Body of pancreas (tissue), 4 donors: ENCODE data around the gene ANO2. TPM values are rescaled to one million over a fixed set of nuclear protein-coding genes. Genes with fewer than 3 reads are reported as not detected.

ENCODE experiments used
- ATAC-seq: fragments of 150-250 bp; one replicate; pipeline ENCODE4 v1.9.1; 2016
- DNase-seq, 4 donors: peaks; one replicate each; pipeline ENCODE4 v3.0.0-alpha.2; 2019
- H3K27ac ChIP-seq, 4 donors: fragments of 200-600 bp; sonication (generic); 1 replicate in 3 of 4; 2 replicates in 1 of 4; pipeline versions ENCODE4 v1.5.1 to v1.6.1; 2016 to 2019; ENCODE audit warnings: mild to moderate bottlenecking in 1 of 4, mixed read lengths in 1 of 4, moderate library complexity in 1 of 4
- H3K27me3 ChIP-seq, 2 donors: fragments of 200-600 bp; sonication (generic); one replicate each; pipeline ENCODE4 v1.6.0; 2016; ENCODE audit warnings: mild to moderate bottlenecking in 1 of 2
- H3K36me3 ChIP-seq, 2 donors: fragments of 200-600 bp; sonication (generic); replicated peaks in 1 of 2; 2 replicates each; pipeline ENCODE4 v1.5.1; 2016; ENCODE audit warnings: low read depth in 2 of 2; ENCODE audit not compliant: insufficient read depth in 1 of 2
- H3K4me1 ChIP-seq: fragments of 200-600 bp; sonication (generic); one replicate; pipeline ENCODE4 v1.6.0; 2016
- H3K4me3 ChIP-seq, 2 donors: fragments of 200-600 bp; sonication (generic); 1 replicate in 1 of 2; 2 replicates in 1 of 2; pipeline ENCODE4 v1.5.1; 2016 to 2019
- H3K9me3 ChIP-seq, 3 donors: fragments of 200-600 bp; sonication (generic); 1 replicate in 2 of 3; 2 replicates in 1 of 3; pipeline ENCODE4 v1.5.1; 2016
- CTCF ChIP-seq, 7 experiments: fragments of 450-650 bp in 4 of 7; fragments of 200-600 bp in 3 of 7; sonication (generic) in 3 of 7; IDR thresholded peaks; one replicate each; pipeline ENCODE4 v1.5.1; 2016 to 2019; ENCODE audit warnings: antibody characterized with exemption in 7 of 7
- POLR2A ChIP-seq, 3 donors: fragments of 450-650 bp; IDR thresholded peaks; one replicate each; pipeline ENCODE4 v1.6.1; 2016; ENCODE audit warnings: antibody characterized with exemption in 3 of 3, mild to moderate bottlenecking in 2 of 3
- WGBS, 2 donors: methylation state at CpG; one replicate each; pipeline ENCODE4 v1.1.5; 2017; 5-methylcytosine and 5-hydroxymethylcytosine counted together
- intact Hi-C: fragments of 100-400 bp; cut with DNase I; formaldehyde crosslinking; loops from one replicate; pipeline ENCODE4 v1.15.1; 2023
- total RNA-seq, 2 donors: library from RNA; depleted of rRNA; stranded (reverse); fragments of >200 nt; gene quantifications; one replicate each; pipeline ENCODE4 v1.1.0, GENCODE V29; 2016

Gene ANO2
- total RNA-seq, 2 donors from 2014 or later = 2.1 to 4.3 TPM

GRCh38 chr12:5737778-5738177 lies 207.3 kb downstream of the ANO2 start:
- Histone ChIP-seq H3K4me1 (peaks cover 6% of the 10 kb centered on the region), H3K4me3 (no peak overlapping the region), H3K27ac (no peak overlapping the region), H3K36me3 (no peaks in the 10 kb centered on the region), H3K9me3 (no peaks in the 10 kb centered on the region), H3K27me3 (no peaks in the 10 kb centered on the region)
- ATAC-seq (no peak), DNase-seq (no peak)
- intact Hi-C loops = no loop called here
- TF ChIP-seq POLR2A (IDR thresholded peaks at IDR 0.05) = no peak
- no peak for TF ChIP-seq CTCF (IDR thresholded peaks at IDR 0.05)
- 94 to 95% methylated on average over 3 of the region's 3 CpGs for WGBS, 2 donors

- DNase-seq (no peak), ATAC-seq (no peak)
- no peak for TF ChIP-seq POLR2A (IDR thresholded peaks at IDR 0.05)
- TF ChIP-seq CTCF (IDR thresholded peaks at IDR 0.05) = no peak
- intact Hi-C loops = no loop called here
- Histone ChIP-seq H3K4me1 (peaks cover 6% of the 10 kb centered on the region), H3K9me3 (no peaks in the 10 kb centered on the region), H3K27ac (no peak overlapping the region), H3K4me3 (no peak overlapping the region), H3K27me3 (no peaks in the 10 kb centered on the region), H3K36me3 (no peaks in the 10 kb centered on the region)
- 64 to 74% methylated on average over 5 of the region's 5 CpGs for WGBS, 2 donors
Measured at GRCh38 chr12:5736527-5736926, 208.5 kb downstream of the ANO2 start.

- TF ChIP-seq CTCF (IDR thresholded peaks at IDR 0.05) = no peak
- TF ChIP-seq POLR2A (IDR thresholded peaks at IDR 0.05) = no peak
- DNase-seq (no peak), ATAC-seq (no peak)
- WGBS, 2 donors = 40 to 48% methylated on average over 2 of the region's 2 CpGs
- Histone ChIP-seq H3K4me3 (no peak overlapping the region), H3K27ac (no peak overlapping the region), H3K9me3 (no peaks in the 10 kb centered on the region), H3K36me3 (no peaks in the 10 kb centered on the region), H3K27me3 (no peaks in the 10 kb centered on the region), H3K4me1 (peaks cover 6% of the 10 kb centered on the region)
- intact Hi-C loops = no loop called here
Measured at GRCh38 chr12:5736016-5736415, 209.0 kb downstream of the ANO2 start.

GRCh38 chr12:5733916-5734315 lies 211.1 kb downstream of the ANO2 start:
- intact Hi-C loops = no loop called here
- no peak overlapping the region for H3K4me3 ChIP-seq
- no peaks in the 10 kb centered on the region for H3K27me3 ChIP-seq
- WGBS, 2 donors = 62 to 78% methylated on average over 5 of the region's 5 CpGs
- TF ChIP-seq POLR2A (IDR thresholded peaks at IDR 0.05) (no peak), CTCF (IDR thresholded peaks at IDR 0.05) (no peak)
- no peak for ATAC-seq
- H3K9me3 ChIP-seq = no peaks in the 10 kb centered on the region
- no peak overlapping the region for H3K27ac ChIP-seq
- H3K4me1 ChIP-seq = peaks cover 6% of the 10 kb centered on the region
- no peak for DNase-seq
- no peaks in the 10 kb centered on the region for H3K36me3 ChIP-seq

- Histone ChIP-seq H3K27me3 (no peaks in the 10 kb centered on the region), H3K36me3 (no peaks in the 10 kb centered on the region), H3K4me1 (peaks cover 6% of the 10 kb centered on the region), H3K4me3 (no peak overlapping the region), H3K9me3 (no peaks in the 10 kb centered on the region), H3K27ac (no peak overlapping the region)
- TF ChIP-seq CTCF (IDR thresholded peaks at IDR 0.05) (no peak), POLR2A (IDR thresholded peaks at IDR 0.05) (no peak)
- intact Hi-C loops = no loop called here
- DNase-seq (peak; percentile 18 to 67 (median 54)), ATAC-seq (peak; percentile 79)
- 67 to 72% methylated on average over 11 of the region's 11 CpGs for WGBS, 2 donors
Measured at GRCh38 chr12:5733136-5733755, 211.8 kb downstream of the ANO2 start.
